Measurements from ENCODE around the gene STK26.

DNA sequence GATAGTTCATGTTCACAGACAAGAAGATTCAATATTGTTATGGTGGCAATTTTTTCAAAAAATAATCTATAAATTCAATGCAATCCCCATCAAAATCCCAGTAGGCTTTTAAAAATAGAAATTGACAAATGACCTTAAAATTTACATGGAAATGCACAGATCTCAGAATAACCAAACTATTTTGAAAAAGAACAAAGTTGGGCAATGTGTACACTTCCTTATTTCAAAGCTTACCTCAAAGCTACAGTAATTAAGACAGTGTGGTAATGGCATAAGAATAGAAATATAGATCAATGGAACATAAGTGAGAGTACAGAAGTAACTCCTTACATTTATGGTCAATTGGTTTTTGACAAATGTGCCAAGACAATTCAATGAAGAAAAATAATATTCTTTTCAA, 65.8 kb downstream of the STK26 start:
- TF ChIP-seq, protein P1, sequence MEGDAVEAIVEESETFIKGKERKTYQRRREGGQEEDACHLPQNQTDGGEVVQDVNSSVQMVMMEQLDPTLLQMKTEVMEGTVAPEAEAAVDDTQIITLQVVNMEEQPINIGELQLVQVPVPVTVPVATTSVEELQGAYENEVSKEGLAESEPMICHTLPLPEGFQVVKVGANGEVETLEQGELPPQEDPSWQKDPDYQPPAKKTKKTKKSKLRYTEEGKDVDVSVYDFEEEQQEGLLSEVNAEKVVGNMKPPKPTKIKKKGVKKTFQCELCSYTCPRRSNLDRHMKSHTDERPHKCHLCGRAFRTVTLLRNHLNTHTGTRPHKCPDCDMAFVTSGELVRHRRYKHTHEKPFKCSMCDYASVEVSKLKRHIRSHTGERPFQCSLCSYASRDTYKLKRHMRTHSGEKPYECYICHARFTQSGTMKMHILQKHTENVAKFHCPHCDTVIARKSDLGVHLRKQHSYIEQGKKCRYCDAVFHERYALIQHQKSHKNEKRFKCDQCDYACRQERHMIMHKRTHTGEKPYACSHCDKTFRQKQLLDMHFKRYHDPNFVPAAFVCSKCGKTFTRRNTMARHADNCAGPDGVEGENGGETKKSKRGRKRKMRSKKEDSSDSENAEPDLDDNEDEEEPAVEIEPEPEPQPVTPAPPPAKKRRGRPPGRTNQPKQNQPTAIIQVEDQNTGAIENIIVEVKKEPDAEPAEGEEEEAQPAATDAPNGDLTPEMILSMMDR (conservative IDR thresholded peaks at IDR 0.05; ENCODE audit: low read depth in 2 of 2) = no peak
- TF ChIP-seq EZH2phosphoT487 (IDR thresholded peaks at IDR 0.05; ENCODE audit: unreplicated experiment) (no peak), CREB1 (CRISPR knock-in tag; IDR thresholded peaks at IDR 0.05; ENCODE audit: low read depth) (no peak)

Data from GM23338 (cell line).